Stimulated activated naive B cell treated with anti-CD40 and anti-IgM and Interleukin-4, amounts not matched to agents 10 μg/mL and 1 μg/mL and 100 μg/mL, for 72 hours (primary cell): ENCODE results near the gene CLEC2A.
"Not testable (repeated sequence)": the region's sequence is repeated elsewhere in the genome, so short reads cannot be mapped to it uniquely, and the experiment has no call there.

Experiments
- ATAC-seq, 2 donors: fragments of 150-1000 bp; cut with Tn5 transposase; replicated peaks; 2 replicates each; pipeline ENCODE4 v1.10.0; 2021; ENCODE audit warnings: moderate library complexity in 1 of 2
- DNase-seq: peaks from one replicate; pipeline ENCODE4 v3.0.0; 2021
- H3K27ac Mint-ChIP-seq: one replicate; pipeline ENCODE4 v1.8.0; 2022; ENCODE audit warnings: mild to moderate bottlenecking, mixed read lengths
- H3K27me3 Mint-ChIP-seq, 2 donors: one replicate each; pipeline ENCODE4 v1.8.0; 2022; ENCODE audit warnings: mixed read lengths in 2 of 2
- H3K36me3 Mint-ChIP-seq, 2 donors: one replicate each; pipeline ENCODE4 v1.8.0; 2022; ENCODE audit warnings: mixed read lengths in 2 of 2, mild to moderate bottlenecking in 1 of 2
- H3K4me1 Mint-ChIP-seq, 2 donors: one replicate each; pipeline ENCODE4 v1.8.0; 2022; ENCODE audit warnings: mixed read lengths in 2 of 2, mild to moderate bottlenecking in 1 of 2
- H3K4me3 Mint-ChIP-seq, 2 donors: one replicate each; pipeline ENCODE4 v1.8.0; 2022; ENCODE audit warnings: mild to moderate bottlenecking in 2 of 2, mixed read lengths in 2 of 2, moderate library complexity in 1 of 2
- H3K9me3 Mint-ChIP-seq, 2 donors: one replicate each; pipeline ENCODE4 v1.8.0; 2022; ENCODE audit warnings: mixed read lengths in 2 of 2, mild to moderate bottlenecking in 1 of 2

Gene CLEC2A

DNA sequence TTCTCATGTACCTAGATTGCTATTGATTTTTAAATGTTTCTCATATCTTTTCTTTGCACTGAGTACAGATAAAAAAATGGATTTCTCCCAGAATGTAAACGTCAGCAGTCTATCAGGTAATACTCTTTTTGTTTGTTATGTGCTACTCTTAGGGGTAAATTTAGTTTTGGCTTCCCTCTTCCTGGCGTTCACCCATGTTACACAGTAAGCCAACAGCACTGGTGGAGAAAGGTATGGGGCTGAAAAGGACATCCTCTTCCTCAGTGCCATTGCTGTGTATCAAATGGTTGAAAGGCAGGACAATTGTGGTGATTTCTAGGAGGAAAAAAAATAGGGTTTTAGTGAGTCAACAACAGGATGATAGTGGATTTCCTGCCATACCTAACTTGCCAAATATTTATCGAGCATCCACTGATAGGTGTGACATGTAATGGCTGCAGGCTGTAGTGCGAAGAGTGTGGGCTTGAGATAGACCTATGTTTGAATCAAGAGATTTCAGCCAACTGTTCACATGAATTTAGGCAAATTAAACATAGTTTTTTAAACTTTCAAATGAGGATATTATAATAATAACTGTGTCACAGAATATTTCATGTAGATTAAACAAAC lies 43.4 kb downstream of the CLEC2A start:
- H3K27me3 Mint-ChIP-seq: no peaks in the 10 kb centered on the region
- no peak overlapping the region for H3K4me3 Mint-ChIP-seq
- H3K4me1 Mint-ChIP-seq: no peaks in the 10 kb centered on the region
- no peaks in the 10 kb centered on the region for H3K9me3 Mint-ChIP-seq
- no peaks in the 10 kb centered on the region for H3K36me3 Mint-ChIP-seq
- no peak overlapping the region for H3K27ac Mint-ChIP-seq
- DNase-seq: no peak
- no peak for ATAC-seq

DNA sequence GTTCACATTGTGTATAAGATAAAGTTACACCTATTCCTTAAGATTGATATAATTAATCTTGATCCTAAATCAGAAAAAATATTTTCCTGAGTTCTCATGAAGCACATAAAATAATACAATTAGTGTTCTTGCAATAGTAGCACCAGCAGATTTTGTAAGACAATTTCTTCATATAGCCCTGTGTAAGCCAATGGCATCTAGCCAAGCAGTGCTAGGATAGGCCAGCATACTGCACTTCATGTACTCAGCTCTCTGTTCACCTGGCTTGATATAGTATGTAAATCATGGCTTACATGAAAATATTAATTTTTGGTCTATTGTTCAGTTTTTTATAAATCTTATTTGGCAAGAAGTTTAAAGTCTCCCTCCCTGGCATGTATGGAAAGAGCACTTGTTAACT lies 49.0 kb downstream of the CLEC2A start:
- Mint-ChIP-seq H3K27ac (no peak overlapping the region), H3K27me3 (no peaks in the 10 kb centered on the region), H3K9me3 (no peaks in the 10 kb centered on the region), H3K4me1 (peaks cover 2 to 5% of the 10 kb centered on the region in 2 donors), H3K4me3 (no peak overlapping the region), H3K36me3 (no peaks in the 10 kb centered on the region)
- DNase-seq (no peak), ATAC-seq (no peak)

DNA sequence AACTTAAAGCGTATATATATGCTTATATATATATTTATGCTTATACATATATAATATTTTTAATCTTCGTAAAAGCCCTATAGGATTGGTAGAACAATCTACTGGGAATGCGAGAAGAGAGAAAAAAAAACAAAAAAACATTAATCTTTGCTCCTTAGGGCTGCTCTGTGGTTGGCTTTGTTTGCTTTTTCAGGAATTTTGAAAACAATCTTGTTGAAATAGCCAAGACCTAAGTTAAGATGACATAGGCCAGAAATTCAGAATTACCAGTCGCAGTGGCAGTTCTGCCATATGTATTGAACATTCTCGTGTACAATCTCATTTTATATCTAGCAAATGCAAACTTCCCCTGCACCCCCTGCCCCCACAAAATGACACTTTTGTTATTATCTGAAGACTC lies 50.2 kb downstream of the CLEC2A start:
- H3K4me1 Mint-ChIP-seq: peaks cover 2 to 5% of the 10 kb centered on the region in 2 donors
- H3K4me3 Mint-ChIP-seq: no peak overlapping the region
- H3K9me3 Mint-ChIP-seq: no peaks in the 10 kb centered on the region
- ATAC-seq (no peak), DNase-seq (no peak)
- no peaks in the 10 kb centered on the region for H3K36me3 Mint-ChIP-seq
- no peak overlapping the region for H3K27ac Mint-ChIP-seq
- H3K27me3 Mint-ChIP-seq: no peaks in the 10 kb centered on the region

DNA sequence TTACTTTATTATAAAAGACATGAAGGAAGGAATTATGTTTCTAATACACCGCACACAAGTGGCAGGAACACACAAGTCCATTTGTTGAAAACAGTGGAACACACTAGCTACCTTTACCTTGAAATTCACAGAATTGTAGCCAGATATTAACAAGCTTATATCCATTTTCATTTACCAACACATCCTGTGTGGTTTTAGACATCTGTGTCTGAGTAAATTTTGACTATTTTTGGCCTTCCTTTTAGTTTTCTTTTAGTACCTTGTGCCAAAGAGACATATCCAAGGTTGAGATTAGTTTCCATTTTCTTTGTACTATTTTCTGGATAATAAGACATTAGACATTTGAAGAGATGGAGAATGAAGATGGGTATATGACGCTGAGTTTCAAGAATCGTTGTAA lies 50.9 kb downstream of the CLEC2A start, which contains the start of gene KLRF2:
Gene KLRF2 (plus strand): TSS at position 244 of the 400 bp plus-strand sequence. CDS start 107 bp downstream, at position 351.
- Mint-ChIP-seq H3K27ac (no peak within 1 kb of the TSS), H3K36me3 (no peaks in the 10 kb centered on the region), H3K27me3 (no peaks in the 10 kb centered on the region), H3K4me3 (no peak within 1 kb of the TSS), H3K4me1 (peaks cover 2 to 5% of the 10 kb centered on the region in 2 donors), H3K9me3 (no peaks in the 10 kb centered on the region)
- no peak for ATAC-seq
- no peak for DNase-seq

DNA sequence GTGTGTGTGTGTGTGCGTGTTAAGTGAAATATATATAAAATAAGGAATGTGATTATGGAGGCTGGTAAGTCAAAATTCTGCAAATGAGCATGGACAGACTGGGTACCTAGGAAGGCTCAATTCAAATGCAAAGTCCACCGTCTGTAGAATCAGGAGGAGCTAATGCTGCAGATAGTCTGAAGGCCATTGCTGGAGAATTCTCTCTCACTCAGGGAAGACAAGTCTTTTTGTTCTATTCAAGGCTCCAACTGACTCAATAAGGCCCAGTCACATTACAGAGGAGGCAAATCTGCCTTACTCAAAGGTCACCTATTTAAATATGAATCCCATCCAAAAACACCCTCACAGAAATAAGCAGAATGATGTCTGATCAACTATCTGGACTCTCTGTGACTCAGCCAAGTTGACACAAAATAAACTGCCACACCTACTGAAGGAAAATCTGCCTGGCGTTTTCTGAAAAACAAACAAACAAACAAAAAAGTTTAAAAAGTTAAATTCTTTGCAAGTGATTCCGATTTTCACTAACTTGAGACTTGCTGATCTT lies 51.6 kb downstream of the CLEC2A start:
- peaks cover 2 to 5% of the 10 kb centered on the region in 2 donors for H3K4me1 Mint-ChIP-seq
- no peak overlapping the region for H3K27ac Mint-ChIP-seq
- no peaks in the 10 kb centered on the region for H3K27me3 Mint-ChIP-seq
- no peaks in the 10 kb centered on the region for H3K36me3 Mint-ChIP-seq
- DNase-seq: no peak
- H3K4me3 Mint-ChIP-seq: no peak overlapping the region
- ATAC-seq: no peak
- H3K9me3 Mint-ChIP-seq: no peaks in the 10 kb centered on the region

DNA sequence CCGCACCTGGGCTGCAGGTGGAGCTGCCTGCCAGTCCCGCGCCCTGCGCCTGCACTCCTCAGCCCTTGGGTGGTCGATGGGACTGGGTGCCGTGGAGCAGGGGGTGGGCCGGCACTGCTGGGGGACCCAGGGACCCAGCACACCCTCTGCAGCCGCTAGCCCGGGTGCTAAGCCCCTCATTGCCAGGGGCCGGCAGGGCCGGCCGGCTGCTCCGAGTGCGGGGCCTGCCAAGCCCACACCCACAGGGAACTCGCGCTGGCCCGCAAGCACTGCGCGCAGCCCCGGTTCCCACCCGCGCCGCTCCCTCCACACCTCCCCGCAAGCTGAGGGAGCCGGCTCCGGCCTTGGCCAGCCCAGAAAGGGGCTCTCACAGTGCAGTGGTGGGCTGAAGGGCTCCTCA lies 56.0 kb downstream of the CLEC2A start:
- H3K4me3 Mint-ChIP-seq, H3K27me3 Mint-ChIP-seq, H3K36me3 Mint-ChIP-seq, H3K9me3 Mint-ChIP-seq, DNase-seq, ATAC-seq, H3K27ac Mint-ChIP-seq: not testable (repeated sequence)
- H3K4me1 Mint-ChIP-seq: peaks cover 12 to 24% of the 10 kb centered on the region in 2 donors

DNA sequence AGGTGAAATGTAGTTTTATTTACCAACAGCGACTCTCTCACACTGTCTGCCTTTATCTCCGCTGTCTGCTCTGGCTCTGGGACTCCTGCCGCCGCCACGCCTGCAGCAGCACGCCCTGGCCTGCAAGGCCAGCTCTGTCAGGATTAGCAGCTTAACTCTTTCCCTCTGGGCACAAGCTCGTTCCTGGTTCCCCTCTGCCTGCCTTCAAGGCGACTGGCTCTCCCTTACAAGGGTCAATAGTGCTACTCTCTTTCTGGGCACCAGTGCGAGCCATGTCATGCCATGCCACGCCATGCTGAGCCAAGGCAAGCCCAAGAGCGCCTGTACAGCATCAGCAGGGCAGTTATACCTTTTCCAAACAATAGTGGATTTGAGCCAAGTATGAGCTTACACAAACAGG lies 59.4 kb downstream of the CLEC2A start:
- H3K4me3 Mint-ChIP-seq: no peak overlapping the region
- ATAC-seq (no peak), DNase-seq (no peak)
- peak overlapping the region; percentile 27 for H3K27ac Mint-ChIP-seq
- H3K36me3 Mint-ChIP-seq: no peaks in the 10 kb centered on the region
- no peaks in the 10 kb centered on the region for H3K27me3 Mint-ChIP-seq
- peaks cover 0 to 1% of the 10 kb centered on the region in 2 donors for H3K9me3 Mint-ChIP-seq
- peaks cover 15 to 27% of the 10 kb centered on the region in 2 donors for H3K4me1 Mint-ChIP-seq

DNA sequence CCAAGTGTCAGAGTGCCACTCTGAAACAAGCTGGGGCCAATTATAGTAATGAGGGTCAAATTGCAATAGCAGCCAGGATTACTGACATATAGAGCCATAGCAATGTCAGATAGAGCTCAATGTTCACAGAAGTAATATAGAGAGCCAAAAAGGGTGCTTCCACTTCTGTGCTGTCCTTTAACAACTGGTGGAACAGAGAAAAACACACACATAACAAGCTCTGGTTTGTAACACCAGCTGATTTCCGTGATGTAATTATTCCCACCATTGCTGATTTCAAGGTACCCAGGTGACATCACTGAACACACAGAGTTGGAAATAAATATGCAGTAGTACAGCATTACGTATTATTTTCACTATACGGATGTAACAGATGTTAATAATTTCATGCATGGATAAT lies 60.0 kb downstream of the CLEC2A start:
- peaks cover 0 to 1% of the 10 kb centered on the region in 2 donors for H3K9me3 Mint-ChIP-seq
- no peak overlapping the region for H3K27ac Mint-ChIP-seq
- peaks cover 15 to 27% of the 10 kb centered on the region in 2 donors for H3K4me1 Mint-ChIP-seq
- peak; percentile 76 to 80 for ATAC-seq
- no peaks in the 10 kb centered on the region for H3K27me3 Mint-ChIP-seq
- H3K36me3 Mint-ChIP-seq: no peaks in the 10 kb centered on the region
- DNase-seq: no peak
- no peak overlapping the region for H3K4me3 Mint-ChIP-seq

DNA sequence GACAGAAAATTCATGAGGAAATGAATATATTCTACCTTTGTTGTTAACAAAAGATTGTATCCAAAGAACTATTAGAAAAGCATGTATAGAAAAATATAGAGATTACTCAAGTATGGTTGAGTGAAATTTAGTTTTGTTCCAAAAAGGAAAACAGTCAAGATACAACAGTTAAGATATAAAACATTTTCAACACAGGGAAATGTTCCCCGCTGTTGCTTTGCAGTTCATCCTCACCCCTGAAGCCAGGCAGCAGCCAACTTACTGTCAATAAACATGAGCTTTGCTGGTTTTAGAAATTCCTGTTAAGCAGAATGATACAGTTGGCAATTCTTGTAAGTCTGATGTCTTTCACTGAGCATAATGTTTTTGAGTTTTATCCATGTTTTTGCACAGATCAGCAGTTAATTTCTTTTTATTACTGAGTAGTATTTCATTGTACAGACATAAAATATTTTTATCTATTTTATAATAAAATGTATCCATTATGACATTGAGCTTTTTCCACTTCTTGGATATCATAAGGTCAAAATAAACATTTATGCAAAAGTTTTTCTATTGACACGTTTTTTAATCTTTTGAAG lies 61.8 kb downstream of the CLEC2A start:
- Mint-ChIP-seq H3K4me1 (peaks cover 18 to 42% of the 10 kb centered on the region in 2 donors), H3K9me3 (peaks cover 0 to 1% of the 10 kb centered on the region in 2 donors), H3K36me3 (peaks cover 0 to 4% of the 10 kb centered on the region in 2 donors), H3K27me3 (no peaks in the 10 kb centered on the region), H3K27ac (peak overlapping the region; percentile 99), H3K4me3 (peak overlapping the region; percentile 94)
- DNase-seq: no peak
- no peak for ATAC-seq

DNA sequence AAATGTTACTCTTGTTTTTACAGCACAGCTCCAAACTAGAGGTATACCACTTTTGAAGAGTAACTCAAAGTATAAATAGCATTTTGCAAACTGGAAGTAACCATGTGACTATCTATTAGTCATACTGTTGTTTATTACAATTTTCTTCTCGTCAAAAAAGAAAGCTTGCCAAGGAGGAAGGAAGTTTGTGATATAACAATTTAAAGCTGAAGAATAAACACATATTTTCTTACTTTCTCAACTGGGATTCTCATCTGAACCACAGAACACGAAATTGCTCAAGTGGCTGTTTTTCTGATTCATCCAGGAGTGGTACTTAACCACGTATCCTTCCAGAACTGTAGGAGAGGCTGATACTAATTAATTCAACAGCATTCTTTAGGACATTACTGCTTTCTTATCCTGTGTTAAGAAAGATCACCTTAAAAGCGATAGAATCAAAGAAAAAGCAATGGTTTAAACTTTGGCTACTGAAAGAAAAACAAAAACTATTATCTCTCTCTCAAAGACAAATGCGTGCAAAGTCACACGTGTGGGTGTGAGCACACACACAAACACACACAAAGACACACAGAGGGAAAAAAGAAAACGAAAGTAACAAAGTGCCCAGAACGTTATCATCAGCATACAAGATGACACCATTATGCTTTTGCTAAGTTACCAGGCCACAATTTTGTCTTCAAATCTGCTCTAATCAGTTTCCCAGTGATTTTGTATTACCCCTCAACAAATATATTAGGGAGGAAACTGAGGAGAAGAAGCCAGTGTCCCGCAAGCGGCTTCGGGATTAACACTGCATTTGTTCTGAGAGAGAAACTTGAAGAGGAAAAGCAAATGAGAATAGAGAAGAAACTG lies 62.6 kb downstream of the CLEC2A start, which contains the start of gene CLEC2B:
Gene CLEC2B (minus strand): TSS at position 48 of the 855 bp plus-strand sequence.
- Mint-ChIP-seq H3K27ac (peak within 1 kb of the TSS; percentile 99), H3K27me3 (no peaks in the 10 kb centered on the region), H3K9me3 (no peaks in the 10 kb centered on the region), H3K4me1 (peaks cover 20 to 51% of the 10 kb centered on the region in 2 donors), H3K36me3 (peaks cover 0 to 4% of the 10 kb centered on the region in 2 donors), H3K4me3 (peak within 1 kb of the TSS; percentile 94)
- peak; percentile 61 to 67 for ATAC-seq
- no peak for DNase-seq

DNA sequence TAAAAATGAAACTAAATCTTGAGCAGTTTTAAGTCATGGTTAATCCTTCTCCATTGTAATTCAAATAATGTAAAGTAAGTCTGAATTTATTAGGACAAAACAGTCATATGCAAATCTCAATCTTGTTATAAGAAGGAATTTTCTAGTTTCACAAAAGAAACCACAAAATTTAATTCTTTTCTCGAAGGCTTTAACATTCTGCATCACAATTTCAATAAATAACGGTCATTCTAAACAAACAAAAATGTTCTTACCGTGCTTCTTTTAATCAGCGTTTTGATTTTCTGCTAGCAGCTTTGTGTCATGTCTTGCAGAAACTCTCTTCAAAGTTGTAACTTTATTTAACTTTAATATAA lies 63.2 kb downstream of the CLEC2A start:
- ATAC-seq: no peak
- Mint-ChIP-seq H3K36me3 (peaks cover 4 to 9% of the 10 kb centered on the region in 2 donors), H3K4me1 (peaks cover 24 to 57% of the 10 kb centered on the region in 2 donors), H3K9me3 (peaks cover 4 to 6% of the 10 kb centered on the region in 2 donors), H3K27ac (peak overlapping the region; percentile 88), H3K27me3 (no peaks in the 10 kb centered on the region), H3K4me3 (peak overlapping the region; percentile 80 to 94)
- no peak for DNase-seq

DNA sequence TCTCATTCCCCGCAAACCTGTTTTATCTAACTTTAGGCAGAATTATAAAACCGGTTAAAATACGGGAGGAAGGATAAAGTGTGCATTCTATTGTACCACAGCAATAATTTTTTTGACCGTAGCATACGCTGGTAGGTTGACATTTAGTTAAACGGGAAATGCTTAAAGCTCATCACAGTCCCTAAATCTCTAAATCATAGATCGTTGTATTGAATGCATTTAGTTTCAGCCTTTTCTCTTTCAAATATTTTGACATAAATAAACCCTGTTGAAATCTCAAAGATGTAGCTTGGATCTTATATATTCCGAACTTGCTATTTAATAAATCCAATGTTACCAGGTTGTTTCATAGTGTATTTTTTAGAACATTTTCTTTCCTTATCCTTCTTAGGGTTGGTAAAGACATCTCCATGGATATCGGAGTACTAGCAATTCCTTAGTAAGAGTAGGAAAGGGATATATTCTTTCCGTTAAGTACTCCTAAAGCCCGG lies 63.8 kb downstream of the CLEC2A start:
- peaks cover 8 to 12% of the 10 kb centered on the region in 2 donors for H3K9me3 Mint-ChIP-seq
- H3K4me3 Mint-ChIP-seq: peak overlapping the region; percentile 80 to 94
- peak overlapping the region; percentile 88 for H3K27ac Mint-ChIP-seq
- peaks cover 10 to 15% of the 10 kb centered on the region in 2 donors for H3K36me3 Mint-ChIP-seq
- no peaks in the 10 kb centered on the region for H3K27me3 Mint-ChIP-seq
- DNase-seq: no peak
- peaks cover 24 to 62% of the 10 kb centered on the region in 2 donors for H3K4me1 Mint-ChIP-seq
- no peak for ATAC-seq

DNA sequence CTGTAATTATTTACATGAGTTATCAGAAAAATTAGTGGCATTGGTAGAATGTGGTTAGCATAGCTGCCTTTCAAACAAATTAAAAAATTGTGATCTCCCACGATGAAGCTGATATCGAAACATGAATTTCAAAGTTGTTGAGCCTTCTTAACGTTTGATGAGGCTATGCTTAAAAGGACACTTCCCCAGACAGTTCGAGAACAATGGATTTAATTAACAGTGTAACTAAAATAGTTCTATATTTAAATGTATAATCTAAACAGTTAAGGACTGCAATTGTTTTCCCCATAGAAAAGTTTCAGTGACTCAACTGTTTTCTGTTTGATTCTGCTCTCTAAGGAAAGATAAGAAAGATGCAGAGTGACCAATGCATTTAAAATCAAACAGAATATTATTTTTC lies 64.6 kb downstream of the CLEC2A start:
- Mint-ChIP-seq H3K9me3 (peaks cover 16 to 19% of the 10 kb centered on the region in 2 donors), H3K27ac (peak overlapping the region; percentile 91), H3K27me3 (no peaks in the 10 kb centered on the region), H3K4me1 (peaks cover 29 to 65% of the 10 kb centered on the region in 2 donors), H3K36me3 (peaks cover 18 to 23% of the 10 kb centered on the region in 2 donors), H3K4me3 (peak overlapping the region; percentile 85 to 90)
- DNase-seq (no peak), ATAC-seq (no peak)

DNA sequence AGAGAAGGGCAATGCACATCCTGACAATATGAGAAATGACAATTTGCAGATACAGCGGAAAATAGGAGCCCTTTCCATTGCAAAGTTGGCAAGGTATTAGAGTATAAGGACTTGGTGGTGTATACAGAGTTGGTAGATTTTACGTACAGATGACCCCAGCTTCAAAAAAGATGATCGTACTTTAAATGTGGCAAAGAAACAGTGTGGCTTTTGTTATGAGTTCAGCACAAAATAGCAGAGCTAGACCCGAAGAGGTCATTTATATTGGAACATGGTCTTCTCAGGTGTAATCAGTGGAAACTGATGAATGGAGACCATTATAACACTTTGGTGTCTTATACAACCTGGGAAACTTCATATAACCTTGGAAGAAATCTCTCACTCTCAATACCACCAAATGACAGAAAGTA lies 65.3 kb downstream of the CLEC2A start:
- peaks cover 17 to 19% of the 10 kb centered on the region in 2 donors for H3K9me3 Mint-ChIP-seq
- peaks cover 26 to 59% of the 10 kb centered on the region in 2 donors for H3K4me1 Mint-ChIP-seq
- H3K36me3 Mint-ChIP-seq: peaks cover 19 to 25% of the 10 kb centered on the region in 2 donors
- H3K27ac Mint-ChIP-seq: peak overlapping the region; percentile 97
- ATAC-seq: peak; percentile 23 to 28
- no peaks in the 10 kb centered on the region for H3K27me3 Mint-ChIP-seq
- DNase-seq: no peak
- peak overlapping the region; percentile 85 to 90 for H3K4me3 Mint-ChIP-seq
